H1 (cell line): Measurements from ENCODE around the gene PRR3. TPM values are rescaled to one million over a fixed set of nuclear protein-coding genes. Genes with fewer than 3 reads are reported as not detected.
"Not testable (repeated sequence)": the region's sequence is repeated elsewhere in the genome, so short reads cannot be mapped to it uniquely, and the experiment has no call there.

Experiments
- CTCF ChIA-PET: fragments of 300-600 bp; sonication (Branson Sonifier 250); formaldehyde crosslinking; loops from one replicate; lab custom pipeline; 2021; ENCODE audit not compliant: partially characterized antibody; lab: Charles Lee
- POLR2A ChIA-PET: fragments of 300-600 bp; sonication (Branson Sonifier 250); formaldehyde crosslinking; loops from one replicate; lab custom pipeline; 2021; ENCODE audit warnings: inconsistent platforms; ENCODE audit not compliant: partially characterized antibody; lab: Charles Lee
- DNase-seq, 2 experiments: peaks; one replicate each; pipeline versions ENCODE4 v3.0.0 to v3.0.0-alpha.2; 2010 to 2022; ENCODE audit warnings: low spot score in 2 of 2, low read depth in 1 of 2, mixed read lengths in 1 of 2
- FAIRE-seq: peaks from 2 replicates; lab custom pipeline; 2011; peaks lifted over from hg19 to GRCh38; lab: Jason Lieb, UNC
- H2AFZ ChIP-seq: 2 replicates; pipeline ENCODE4 v1.8.1; 2012; ENCODE audit warnings: low read length, inconsistent platforms
- H2AK5ac ChIP-seq: 2 replicates; pipeline ENCODE4 v1.6.1; 2013; ENCODE audit warnings: low read depth, low read length
- H2BK120ac ChIP-seq: replicated peaks from 2 replicates; pipeline ENCODE3; 2013; ENCODE audit warnings: low read depth, low read length, inconsistent platforms
- H2BK12ac ChIP-seq: 2 replicates; pipeline ENCODE4 v1.6.1; 2013; ENCODE audit warnings: low read depth, low read length
- H2BK15ac ChIP-seq: 2 replicates; pipeline ENCODE4 v1.6.1; 2013; ENCODE audit warnings: low read length
- H2BK20ac ChIP-seq: 2 replicates; pipeline ENCODE4 v1.6.1; 2013; ENCODE audit warnings: low read length
- H2BK5ac ChIP-seq: 2 replicates; pipeline ENCODE4 v1.6.1; 2013; ENCODE audit warnings: low read depth, low read length
- H3K14ac ChIP-seq: 2 replicates; pipeline ENCODE4 v1.6.1; 2013; ENCODE audit warnings: inconsistent platforms; ENCODE audit not compliant: insufficient read length
- H3K18ac ChIP-seq: 2 replicates; pipeline ENCODE4 v1.6.1; 2013; ENCODE audit warnings: low read length; ENCODE audit errors: extremely low read depth
- H3K23ac ChIP-seq: 2 replicates; pipeline ENCODE4 v1.6.1; 2013; ENCODE audit warnings: inconsistent platforms; ENCODE audit not compliant: insufficient read length
- H3K23me2 ChIP-seq: 2 replicates; pipeline ENCODE4 v1.6.1; 2013; ENCODE audit warnings: low read depth, low read length
- H3K27ac ChIP-seq: 2 replicates; pipeline ENCODE4 v1.6.1; 2011; ENCODE audit warnings: low read depth, low read length, inconsistent platforms
- H3K27me3 ChIP-seq, 4 experiments: replicated peaks in 1 of 4; 1 replicate in 1 of 4; 2 replicates in 3 of 4; pipeline versions ENCODE4 v1.6.1 to v1.8.1; 2011 to 2013; ENCODE audit warnings: low read length in 3 of 4, mild to moderate bottlenecking in 3 of 4, inconsistent platforms in 2 of 4, mixed read lengths in 2 of 4, moderate library complexity in 1 of 4; ENCODE audit not compliant: control insufficient read depth in 3 of 4, insufficient read depth in 3 of 4; ENCODE audit errors: extremely low read depth in 1 of 4
- H3K36me3 ChIP-seq, 4 experiments: 2 replicates each; pipeline versions ENCODE4 v1.6.1 to v1.8.1; 2011 to 2013; ENCODE audit warnings: mild to moderate bottlenecking in 4 of 4, low read length in 3 of 4, moderate library complexity in 2 of 4, control low read depth in 1 of 4, inconsistent platforms in 1 of 4; ENCODE audit not compliant: insufficient read depth in 4 of 4, control insufficient read depth in 2 of 4
- H3K4ac ChIP-seq: replicated peaks from 2 replicates; pipeline ENCODE3; 2013; ENCODE audit warnings: low read length, low read depth, mixed read lengths, inconsistent platforms; ENCODE audit not compliant: insufficient read length
- H3K4me1 ChIP-seq, 4 experiments: replicated peaks in 1 of 4; 1 replicate in 1 of 4; 2 replicates in 3 of 4; pipeline versions ENCODE4 v1.6.1 to v1.8.1; 2011 to 2013; ENCODE audit warnings: low read length in 3 of 4, inconsistent platforms in 2 of 4, mixed read lengths in 1 of 4; ENCODE audit not compliant: insufficient read depth in 4 of 4, control insufficient read depth in 3 of 4
- H3K4me2 ChIP-seq, 2 experiments: 2 replicates each; pipeline versions ENCODE4 v1.6.1 to v1.8.1; 2011 to 2013; ENCODE audit warnings: low read depth in 2 of 2, low read length in 2 of 2, control low read depth in 1 of 2, inconsistent platforms in 1 of 2, mild to moderate bottlenecking in 1 of 2; ENCODE audit not compliant: insufficient read depth in 1 of 2
- H3K4me3 ChIP-seq, 4 experiments: fragments of 200-600, 300-600 bp in 1 of 4; sonication (generic), shearing (Covaris generic), sonication (Bioruptor Twin) in 1 of 4; 2 replicates each; pipeline versions ENCODE4 v1.5.1 to v1.8.1; 2011 to 2016; ENCODE audit warnings: low read length in 4 of 4, low read depth in 3 of 4, control low read depth in 2 of 4, inconsistent platforms in 2 of 4, mild to moderate bottlenecking in 2 of 4, mixed read lengths in 1 of 4, moderate library complexity in 1 of 4; ENCODE audit not compliant: insufficient read depth in 2 of 4; ENCODE audit errors: extremely low read depth in 1 of 4
- H3K56ac ChIP-seq: replicated peaks from 2 replicates; pipeline ENCODE3; 2013; ENCODE audit warnings: low read depth, mild to moderate bottlenecking, mixed read lengths, low read length, inconsistent platforms; ENCODE audit not compliant: insufficient read length
- H3K79me1 ChIP-seq: 2 replicates; pipeline ENCODE4 v1.6.1; 2013; ENCODE audit warnings: low read depth, low read length, control low read depth
- H3K79me2 ChIP-seq, 2 experiments: 2 replicates each; pipeline versions ENCODE4 v1.6.1 to v1.8.1; 2012 to 2013; ENCODE audit warnings: low read length in 2 of 2, mild to moderate bottlenecking in 2 of 2, inconsistent platforms in 1 of 2; ENCODE audit not compliant: insufficient read depth in 2 of 2, control insufficient read depth in 1 of 2
- H3K9ac ChIP-seq, 4 experiments: replicated peaks in 1 of 4; 1 replicate in 1 of 4; 2 replicates in 3 of 4; pipeline versions ENCODE4 v1.6.1 to v1.8.1; 2011 to 2013; ENCODE audit warnings: low read depth in 3 of 4, low read length in 3 of 4, control low read depth in 2 of 4, mild to moderate bottlenecking in 2 of 4, moderate library complexity in 2 of 4, inconsistent platforms in 1 of 4; ENCODE audit errors: extremely low read depth in 1 of 4
- H3K9me3 ChIP-seq, 2 experiments: 2 replicates each; pipeline versions ENCODE4 v1.6.1 to v1.8.1; 2012 to 2013; ENCODE audit warnings: mild to moderate bottlenecking in 2 of 2, moderate library complexity in 2 of 2, control low read depth in 1 of 2, inconsistent platforms in 1 of 2, low read depth in 1 of 2, low read length in 1 of 2, mixed read lengths in 1 of 2; ENCODE audit not compliant: insufficient read depth in 2 of 2
- H4K20me1 ChIP-seq, 2 experiments: replicated peaks in 1 of 2; 2 replicates each; pipeline versions ENCODE3 to v1.8.1; 2011 to 2013; ENCODE audit warnings: inconsistent platforms in 2 of 2, low read length in 2 of 2, mild to moderate bottlenecking in 1 of 2; ENCODE audit not compliant: insufficient read depth in 2 of 2, control insufficient read depth in 1 of 2
- H4K5ac ChIP-seq: 2 replicates; pipeline ENCODE4 v1.6.1; 2013; ENCODE audit warnings: low read length, low read depth, mixed read lengths, inconsistent platforms; ENCODE audit not compliant: insufficient read length
- H4K8ac ChIP-seq: 2 replicates; pipeline ENCODE4 v1.8.0; 2013; ENCODE audit warnings: mild to moderate bottlenecking, moderate library complexity, low read length, inconsistent platforms; ENCODE audit not compliant: insufficient read depth; ENCODE audit errors: extremely low read depth
- H4K91ac ChIP-seq: replicated peaks from 2 replicates; pipeline ENCODE3; 2013; ENCODE audit warnings: low read length, mixed read lengths, inconsistent platforms; ENCODE audit not compliant: insufficient read length
- WGBS, 2 experiments: shearing (Covaris generic) in 1 of 2; methylation state at CpG; one replicate each; pipeline versions ENCODE4 v1.1.6 to v1.1.7; 2013 to 2015; ENCODE audit warnings: low lambda C conversion rate in 2 of 2, mixed read lengths in 2 of 2, inconsistent platforms in 1 of 2, low coverage in 1 of 2, missing lambda C conversion rate in 1 of 2; ENCODE audit not compliant: insufficient replicate concordance in 2 of 2, insufficient coverage in 1 of 2, insufficient read length in 1 of 2; ENCODE audit errors: extremely low coverage in 1 of 2, missing lambda C conversion rate in 1 of 2; 5-methylcytosine and 5-hydroxymethylcytosine counted together
- polyA plus RNA-seq, 7 experiments: library from polyadenylated mRNA; depleted of rRNA in 3 of 7; stranded (reverse) in 5 of 7; unstranded in 2 of 7; fragments of >200 nt in 5 of 7; fragments of 200-250 nt in 2 of 7; gene quantifications; 1 replicate in 5 of 7; 2 replicates in 1 of 7; 4 replicates in 1 of 7; pipeline versions ENCODE4 v1.2.1 to v1.2.3, GENCODE V29; 2011 to 2013; ENCODE audit warnings: missing spikeins in 2 of 7, mixed read lengths in 2 of 7
- total RNA-seq: library from RNA; stranded (reverse); fragmentation: NEBNext Ultra II Directional; extraction: Animal tissue kit (Norgen Biotek cat#: 25700); gene quantifications from 2 replicates; pipeline ENCODE4 v1.2.1, GENCODE V29; 2021

The PRR3 gene
- total and polyA plus RNA-seq, 2 of the 8 experiments (the other 6 are each of a cell fraction or from before 2014, with no cell fraction given): 10.5 to 24.2 TPM

DNA sequence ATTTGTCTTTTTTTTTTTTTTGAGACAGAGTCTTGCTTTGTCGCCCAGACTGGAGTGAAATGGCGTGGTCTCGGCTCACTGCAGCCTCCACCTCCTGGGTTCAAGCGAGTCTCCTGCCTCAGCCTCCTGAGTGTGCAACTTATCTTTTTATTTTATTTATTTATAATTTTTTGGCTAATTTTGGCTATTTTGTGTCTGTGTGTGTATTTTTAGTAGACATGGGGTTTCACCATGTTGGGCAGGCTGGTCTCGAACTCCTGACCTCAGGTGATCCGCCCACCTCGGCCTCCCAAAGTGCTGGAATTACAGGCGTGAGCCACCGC is 40.4 kb upstream of the PRR3 start:
- CTCF ChIA-PET: interaction anchor here (0.9 to 1.2 kb wide), 3 partner anchors 15 to 34 kb away, joined by 3 read pairs; no protein-coding TSS in a partner anchor
- not testable (repeated sequence) for H3K27ac ChIP-seq, FAIRE-seq, H3K9ac ChIP-seq, H3K23me2 ChIP-seq, H3K27me3 ChIP-seq, H3K18ac ChIP-seq, H3K23ac ChIP-seq, H2BK20ac ChIP-seq, H3K9me3 ChIP-seq, H3K36me3 ChIP-seq, H2AK5ac ChIP-seq, H4K20me1 ChIP-seq, H3K79me2 ChIP-seq, H3K14ac ChIP-seq, H3K56ac ChIP-seq, H3K79me1 ChIP-seq, H3K4ac ChIP-seq, H2BK12ac ChIP-seq, H4K91ac ChIP-seq, H3K4me1 ChIP-seq, H4K8ac ChIP-seq, H2BK120ac ChIP-seq, H2BK15ac ChIP-seq, DNase-seq
- peak overlapping the region; percentile 28 for H4K5ac ChIP-seq
- peak overlapping the region; percentile 41 to 58 (median 56); a peak in 6 of 8 replicates for H3K4me3 ChIP-seq
- POLR2A ChIA-PET: interaction anchor here (0.7 to 0.8 kb wide), 2 partner anchors 71 to 102 kb away, joined by 3 to 4 read pairs; no protein-coding TSS in a partner anchor
- H3K4me2 ChIP-seq: peak overlapping the region; percentile 70 to 72
- 79% methylated on average over 9 of the region's 9 CpGs; no CpG with 5 or more reads in 1 of the 2 experiments for WGBS, 2 experiments
- peak overlapping the region; percentile 67 for H2BK5ac ChIP-seq
- H2AFZ ChIP-seq: 0 out of 2 replicates have a peak overlapping the region, but pooled peaks have one; percentile 47
